A549 (cell line): ENCODE measurements around the gene B4GALT1. TPM values are rescaled to one million over a fixed set of nuclear protein-coding genes. Genes with fewer than 3 reads are reported as not detected.
A peak's percentile ranks its signal among the peaks of the same experiment; 100 is the strongest.

Experiments
- ATAC-seq, 2 experiments: fragments of 200-7000 bp in 1 of 2; fragments of >200 bp in 1 of 2; cut with Nextera tagmentation in 1 of 2; cut with Tn5 transposase in 1 of 2; 3 replicates each; pipeline versions ENCODE4 v1.8.0 to v1.9.1; 2018 to 2020; ENCODE audit warnings: mild to moderate bottlenecking in 1 of 2, moderate library complexity in 1 of 2
- CTCF ChIA-PET: fragments of 300-600 bp; sonication (Branson Sonifier 250); formaldehyde crosslinking; extraction: SDS; loops from one replicate; lab custom pipeline; 2021; ENCODE audit warnings: antibody characterized with exemption, inconsistent platforms; lab: Yijun Ruan, JAX
- POLR2A ChIA-PET: fragments of 350-600 bp; formaldehyde crosslinking; extraction: SDS; loops from one replicate; lab custom pipeline; 2021; ENCODE audit warnings: antibody characterized with exemption, inconsistent platforms; lab: Yijun Ruan, JAX
- DNase-seq, 2 experiments: peaks; one replicate each; pipeline versions ENCODE4 v3.0.0 to v3.0.0-alpha.2; 2011 to 2016; ENCODE audit warnings: low read depth in 1 of 2, low spot score in 1 of 2
- FAIRE-seq: peaks from 2 replicates; lab custom pipeline; 2011; peaks lifted over from hg19 to GRCh38; lab: Jason Lieb, UNC
- H3K27ac ChIP-seq, 2 experiments: fragments of >200 bp; sonication (Bioruptor Twin); formaldehyde crosslinking; 3 replicates each; pipeline ENCODE4 v1.5.1; 2016 to 2017
- H3K4me1 ChIP-seq: fragments of >200 bp; sonication (Bioruptor Twin); formaldehyde crosslinking; 3 replicates; pipeline ENCODE4 v1.6.1; 2016
- H3K4me2 ChIP-seq: fragments of >200 bp; sonication (Bioruptor Twin); formaldehyde crosslinking; 3 replicates; pipeline ENCODE4 v1.6.1; 2016
- H3K4me3 ChIP-seq: fragments of >200 bp; sonication (Bioruptor Twin); formaldehyde crosslinking; 3 replicates; pipeline ENCODE4 v1.5.1; 2016
- H3K9me3 ChIP-seq: fragments of >200 bp; sonication (Bioruptor Twin); formaldehyde crosslinking; 3 replicates; pipeline ENCODE4 v1.6.1; 2016
- CBX2 ChIP-seq: fragments of 200-600 bp; sonication (generic); IDR thresholded peaks from 2 replicates; pipeline ENCODE4 v1.6.1; 2016; ENCODE audit warnings: low read depth, mild to moderate bottlenecking, borderline replicate concordance
- CHD2 ChIP-seq: fragments of 150-350 bp; IDR thresholded peaks from 2 replicates; pipeline ENCODE4 v1.6.1; 2014; ENCODE audit warnings: low read length; ENCODE audit not compliant: partially characterized antibody
- CHD4 ChIP-seq: fragments of 200-600 bp; sonication (generic); IDR thresholded peaks from 2 replicates; pipeline ENCODE4 v1.6.1; 2016; ENCODE audit warnings: antibody characterized with exemption, mild to moderate bottlenecking, borderline replicate concordance
- EHF ChIP-seq: fragments of 250-450 bp; sonication (Bioruptor Pico); IDR thresholded peaks from 2 replicates; pipeline ENCODE4 v1.5.0; 2020; ENCODE audit warnings: mild to moderate bottlenecking
- EHMT2 ChIP-seq: fragments of 200-600 bp; sonication (generic); IDR thresholded peaks from 2 replicates; pipeline ENCODE4 v1.6.1; 2016; ENCODE audit warnings: antibody characterized with exemption, low read depth, mild to moderate bottlenecking, moderate library complexity
- EP300 ChIP-seq, 2 experiments: fragments of >200 bp; sonication (Bioruptor Twin); formaldehyde crosslinking; IDR thresholded peaks; 2 replicates in 1 of 2; 3 replicates in 1 of 2; pipeline ENCODE4 v1.6.1; 2016 to 2017
- FOSL2 ChIP-seq, 2 experiments: fragments of 450-650 bp in 1 of 2; fragments of >200 bp in 1 of 2; sonication (Bioruptor Twin) in 1 of 2; formaldehyde crosslinking; IDR thresholded peaks; 2 replicates each; pipeline versions ENCODE4 v1.5.0 to v1.6.1; 2016 to 2020; ENCODE audit warnings: mild to moderate bottlenecking in 1 of 2, moderate library complexity in 1 of 2
- FOXS1 ChIP-seq: fragments of 250-450 bp; sonication (Bioruptor Pico); IDR thresholded peaks from 2 replicates; pipeline ENCODE4 v1.5.0; 2020; ENCODE audit warnings: mild to moderate bottlenecking, moderate library complexity
- GATA3 ChIP-seq: IDR thresholded peaks from 2 replicates; pipeline ENCODE4 v1.6.1; 2012; ENCODE audit warnings: borderline replicate concordance
- HOXA7 ChIP-seq: fragments of 250-450 bp; sonication (Bioruptor Pico); IDR thresholded peaks from 2 replicates; pipeline ENCODE4 v1.5.0; 2020; ENCODE audit warnings: mild to moderate bottlenecking, moderate library complexity
- HOXB13 ChIP-seq: fragments of 250-450 bp; sonication (Bioruptor Pico); IDR thresholded peaks from 2 replicates; pipeline ENCODE4 v1.5.0; 2020; ENCODE audit warnings: low read depth, mild to moderate bottlenecking, moderate library complexity
- JUN ChIP-seq, 2 experiments: fragments of >200 bp; sonication (Bioruptor Twin); formaldehyde crosslinking; IDR thresholded peaks; 2 replicates in 1 of 2; 3 replicates in 1 of 2; pipeline ENCODE4 v1.6.1; 2016 to 2017
- JUNB ChIP-seq: fragments of >200 bp; sonication (Bioruptor Twin); formaldehyde crosslinking; IDR thresholded peaks from 2 replicates; pipeline ENCODE4 v1.6.1; 2016
- KDM1A ChIP-seq: fragments of 200-600 bp; sonication (generic); IDR thresholded peaks from 2 replicates; pipeline ENCODE4 v1.6.1; 2016; ENCODE audit warnings: low read depth, mild to moderate bottlenecking
- MYC ChIP-seq: IDR thresholded peaks from 2 replicates; pipeline ENCODE4 v1.6.1; 2012; ENCODE audit warnings: mild to moderate bottlenecking, inconsistent platforms, low read length, improper control_type of control experiment, borderline replicate concordance
- NFE2L2 ChIP-seq: fragments of 150-350 bp; conservative IDR thresholded peaks from 2 replicates; pipeline ENCODE4 v1.6.1; 2014; ENCODE audit warnings: low read length
- NPAS2 ChIP-seq: fragments of 250-450 bp; sonication (Bioruptor Pico); IDR thresholded peaks from 2 replicates; pipeline ENCODE4 v1.8.0; 2022; ENCODE audit warnings: mild to moderate bottlenecking, moderate library complexity, borderline replicate concordance
- NR3C1 ChIP-seq: fragments of >200 bp; sonication (Bioruptor Twin); formaldehyde crosslinking; IDR thresholded peaks from 3 replicates; pipeline ENCODE4 v1.6.1; 2017
- POLR2AphosphoS2 ChIP-seq: conservative IDR thresholded peaks from 2 replicates; pipeline ENCODE4 v1.6.1; 2012; ENCODE audit warnings: low read length, improper control_type of control experiment, inconsistent platforms
- RAD21 ChIP-seq, 2 experiments: fragments of >200 bp in 1 of 2; sonication (Bioruptor Twin) in 1 of 2; formaldehyde crosslinking in 1 of 2; IDR thresholded peaks in 1 of 2; conservative IDR thresholded peaks in 1 of 2; 2 replicates in 1 of 2; 3 replicates in 1 of 2; pipeline ENCODE4 v1.6.1; 2012 to 2018; ENCODE audit warnings: inconsistent platforms in 1 of 2
- RARB ChIP-seq: fragments of 250-450 bp; sonication (Bioruptor Pico); IDR thresholded peaks from 2 replicates; pipeline ENCODE4 v1.8.0; 2021; ENCODE audit warnings: mild to moderate bottlenecking, moderate library complexity
- RCOR1 ChIP-seq: fragments of 150-350 bp; IDR thresholded peaks from 2 replicates; pipeline ENCODE4 v1.6.1; 2014; ENCODE audit warnings: antibody characterized with exemption, low read length, low read depth
- SMC3 ChIP-seq: fragments of >200 bp; sonication (Bioruptor Twin); formaldehyde crosslinking; IDR thresholded peaks from 3 replicates; pipeline ENCODE4 v1.6.1; 2018; ENCODE audit warnings: inconsistent platforms
- SREBF2 ChIP-seq: fragments of 450-650 bp; IDR thresholded peaks from 2 replicates; pipeline ENCODE4 v1.6.1; 2014; ENCODE audit warnings: mild to moderate bottlenecking, moderate library complexity
- TFCP2L1 ChIP-seq: fragments of 250-450 bp; sonication (Bioruptor Pico); IDR thresholded peaks from 2 replicates; pipeline ENCODE4 v1.5.0; 2021; ENCODE audit warnings: mild to moderate bottlenecking
- TP53 ChIP-seq: fragments of 250-450 bp; sonication (Bioruptor Pico); IDR thresholded peaks from 2 replicates; pipeline ENCODE4 v1.5.0; 2021; ENCODE audit warnings: mild to moderate bottlenecking, moderate library complexity
- WGBS: methylation state at CpG from one replicate; pipeline ENCODE4 v1.1.6; 2017; ENCODE audit errors: missing lambda C conversion rate; 5-methylcytosine and 5-hydroxymethylcytosine counted together
- polyA plus RNA-seq, 4 experiments: library from polyadenylated mRNA; depleted of rRNA in 3 of 4; stranded (reverse); fragments of >200 nt; fragmentation: RNase III in 1 of 4; extraction: RNeasy Plus Mini Kit Qiagen cat#74134 plus additional on column Dnase treatment in 1 of 4; gene quantifications; 2 replicates in 3 of 4; 3 replicates in 1 of 4; pipeline ENCODE4 v1.2.3, GENCODE V29; 2011 to 2017
- TF ChIP-seq, protein P1 (sequence below): fragments of 450-650 bp; IDR thresholded peaks from 2 replicates; pipeline ENCODE4 v1.6.1; 2014; ENCODE audit warnings: antibody characterized with exemption
- TF ChIP-seq, protein P2 (sequence below): IDR thresholded peaks from 2 replicates; pipeline ENCODE4 v1.6.1; 2012
- TF ChIP-seq, protein P3 (sequence below): fragments of 250-450 bp; sonication (Bioruptor Pico); IDR thresholded peaks from 2 replicates; pipeline ENCODE4 v1.5.0; 2020; ENCODE audit warnings: low read depth, mild to moderate bottlenecking, moderate library complexity
- TF ChIP-seq, protein P4 (sequence below): fragments of 150-350 bp; IDR thresholded peaks from 2 replicates; pipeline ENCODE4 v1.6.1; 2014; ENCODE audit warnings: low read depth, mild to moderate bottlenecking, low read length

B4GALT1 gene
- polyA plus RNA-seq, 2 of the 4 experiments (the other 2 are of a cell fraction) = 167 to 180 TPM

DNA sequence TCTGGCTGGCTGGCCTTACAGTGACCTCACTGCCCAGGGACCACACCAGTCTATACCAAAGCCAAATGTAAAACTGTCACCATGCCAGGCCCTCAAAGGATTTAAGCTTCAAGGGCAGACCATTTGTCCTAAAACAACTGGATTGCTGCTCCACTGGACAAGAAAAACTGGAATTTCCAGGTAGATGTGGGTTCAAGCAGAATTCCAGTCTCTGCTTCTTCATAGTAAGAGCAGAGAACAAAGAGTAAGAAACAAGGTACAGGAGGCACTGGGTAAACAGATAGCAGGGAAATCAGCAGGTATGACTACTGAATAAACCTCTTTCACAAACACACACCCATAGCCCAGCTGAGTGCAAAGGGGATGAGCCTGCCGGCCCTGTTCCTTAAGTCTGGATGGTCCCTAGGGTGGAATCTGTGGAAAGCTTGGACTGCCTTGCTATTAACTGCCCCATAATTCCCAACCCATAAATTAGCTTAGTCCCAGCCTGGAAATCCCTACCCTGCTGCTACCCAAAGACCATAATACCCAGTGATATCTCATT lies 5.5 kb downstream of the B4GALT1 start:
- H3K4me1 ChIP-seq = peaks cover 71% of the 10 kb centered on the region
- TF ChIP-seq MYC (peak; percentile 21; the same call in 1 of the 2 replicates), HOXA7 (0 out of 2 replicates have a peak, but pooled peaks have one; percentile 42), NR3C1 (no peak)
- peak overlapping the region; percentile 86 for H3K4me3 ChIP-seq
- ChIA-PET CTCF (interaction anchor here (1.0 to 6.3 kb wide), 9 partner anchors 9 to 81 kb away, joined by 3 to 32 read pairs (median 5); no protein-coding TSS in a partner anchor), POLR2A (interaction anchor here (1.0 to 3.6 kb wide), 6 partner anchors 9 to 137 kb away, joined by 3 to 28 read pairs (median 4); partner anchors contain the start of genes DNAJA1 and SMU1)
- no peak for FAIRE-seq
- 0% methylated on average over 1 of the region's 1 CpG for WGBS
- H3K27ac ChIP-seq = peak overlapping the region; percentile 95 to 97
- H3K4me2 ChIP-seq = peak overlapping the region; percentile 87
- H3K9me3 ChIP-seq = no peaks in the 10 kb centered on the region
- DNase-seq = peak in 1 of 2 experiments; percentile 41
- ATAC-seq = peak; percentile 2; a peak in 2 of 6 replicates

DNA sequence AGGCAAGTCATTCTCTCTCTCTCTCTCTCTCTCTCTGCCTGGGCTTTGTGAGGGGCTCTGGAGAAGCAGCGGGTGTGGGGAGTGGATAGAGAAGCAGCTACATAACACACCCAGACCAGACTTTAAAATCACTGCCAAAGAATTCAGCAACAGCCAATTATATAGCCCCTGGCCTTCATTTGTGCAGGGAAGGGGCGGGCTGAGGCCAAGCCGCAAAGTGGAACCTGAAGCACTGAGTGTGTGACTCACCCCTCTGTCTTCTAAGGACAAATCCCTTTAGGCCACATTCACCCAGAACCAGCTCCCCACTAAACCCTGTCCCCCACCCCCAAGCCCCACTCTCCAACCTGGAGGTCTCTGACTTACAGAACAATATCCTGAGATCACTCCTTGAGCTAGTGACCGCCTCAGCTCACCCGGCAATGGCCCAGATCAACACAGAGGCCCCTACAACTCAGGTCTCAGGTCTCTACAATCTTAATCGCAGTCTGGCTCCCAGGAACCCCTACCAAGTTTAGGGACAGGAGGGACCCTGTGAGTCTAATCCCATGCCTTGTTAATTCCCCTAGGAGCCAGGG lies 6.0 kb downstream of the B4GALT1 start:
- ChIA-PET CTCF (interaction anchor here (0.8 to 6.3 kb wide), 7 partner anchors 10 to 80 kb away, joined by 3 to 32 read pairs (median 6); no protein-coding TSS in a partner anchor), POLR2A (interaction anchor here (1.0 to 3.6 kb wide), 5 partner anchors 9 to 136 kb away, joined by 3 to 28 read pairs (median 5); partner anchors contain the start of genes DNAJA1 and SMU1)
- WGBS = 10% methylated on average over 4 of the region's 6 CpGs
- no peak for TF ChIP-seq POLR2AphosphoS2
- TF ChIP-seq JUN (IDR thresholded peaks at IDR 0.05) = peak; percentile 60 to 82; a peak in 4 of 5 replicates
- TF ChIP-seq, protein P1, sequence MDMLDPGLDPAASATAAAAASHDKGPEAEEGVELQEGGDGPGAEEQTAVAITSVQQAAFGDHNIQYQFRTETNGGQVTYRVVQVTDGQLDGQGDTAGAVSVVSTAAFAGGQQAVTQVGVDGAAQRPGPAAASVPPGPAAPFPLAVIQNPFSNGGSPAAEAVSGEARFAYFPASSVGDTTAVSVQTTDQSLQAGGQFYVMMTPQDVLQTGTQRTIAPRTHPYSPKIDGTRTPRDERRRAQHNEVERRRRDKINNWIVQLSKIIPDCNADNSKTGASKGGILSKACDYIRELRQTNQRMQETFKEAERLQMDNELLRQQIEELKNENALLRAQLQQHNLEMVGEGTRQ = no peak
- no peak for TF ChIP-seq CBX2
- no peak for TF ChIP-seq RAD21 (conservative IDR thresholded peaks at IDR 0.05 in 1 of 2, IDR thresholded peaks at IDR 0.05 in 1 of 2)
- peak; percentile 69 for TF ChIP-seq FOSL2 (IDR thresholded peaks at IDR 0.05)
- peak; percentile 85 for TF ChIP-seq FOSL2 (CRISPR knock-in tag; IDR thresholded peaks at IDR 0.05)
- TF ChIP-seq RCOR1 = no peak
- TF ChIP-seq GATA3 = peak; percentile 42
- no peak for TF ChIP-seq FOXS1
- no peak for TF ChIP-seq EHMT2
- TF ChIP-seq, protein P2, sequence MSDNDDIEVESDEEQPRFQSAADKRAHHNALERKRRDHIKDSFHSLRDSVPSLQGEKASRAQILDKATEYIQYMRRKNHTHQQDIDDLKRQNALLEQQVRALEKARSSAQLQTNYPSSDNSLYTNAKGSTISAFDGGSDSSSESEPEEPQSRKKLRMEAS = peak; percentile 39; the same call in 1 of the 2 replicates
- TF ChIP-seq TFCP2L1 = no peak
- TF ChIP-seq EP300 (IDR thresholded peaks at IDR 0.05) = peak; percentile 21 to 51; a peak in 2 of 5 replicates
- TF ChIP-seq, protein P3, sequence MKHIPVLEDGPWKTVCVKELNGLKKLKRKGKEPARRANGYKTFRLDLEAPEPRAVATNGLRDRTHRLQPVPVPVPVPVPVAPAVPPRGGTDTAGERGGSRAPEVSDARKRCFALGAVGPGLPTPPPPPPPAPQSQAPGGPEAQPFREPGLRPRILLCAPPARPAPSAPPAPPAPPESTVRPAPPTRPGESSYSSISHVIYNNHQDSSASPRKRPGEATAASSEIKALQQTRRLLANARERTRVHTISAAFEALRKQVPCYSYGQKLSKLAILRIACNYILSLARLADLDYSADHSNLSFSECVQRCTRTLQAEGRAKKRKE (CRISPR knock-in tag) = no peak
- TF ChIP-seq NFE2L2 = no peak
- TF ChIP-seq CHD2 = no peak
- TF ChIP-seq RARB = no peak
- no peak for TF ChIP-seq EHF
- no peak for TF ChIP-seq SREBF2
- peak; percentile 55 for TF ChIP-seq JUNB
- TF ChIP-seq CHD4 = no peak
- TF ChIP-seq SMC3 = no peak
- no peak for TF ChIP-seq NR3C1
- TF ChIP-seq, protein P4, sequence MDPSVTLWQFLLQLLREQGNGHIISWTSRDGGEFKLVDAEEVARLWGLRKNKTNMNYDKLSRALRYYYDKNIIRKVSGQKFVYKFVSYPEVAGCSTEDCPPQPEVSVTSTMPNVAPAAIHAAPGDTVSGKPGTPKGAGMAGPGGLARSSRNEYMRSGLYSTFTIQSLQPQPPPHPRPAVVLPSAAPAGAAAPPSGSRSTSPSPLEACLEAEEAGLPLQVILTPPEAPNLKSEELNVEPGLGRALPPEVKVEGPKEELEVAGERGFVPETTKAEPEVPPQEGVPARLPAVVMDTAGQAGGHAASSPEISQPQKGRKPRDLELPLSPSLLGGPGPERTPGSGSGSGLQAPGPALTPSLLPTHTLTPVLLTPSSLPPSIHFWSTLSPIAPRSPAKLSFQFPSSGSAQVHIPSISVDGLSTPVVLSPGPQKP = no peak
- no peak for TF ChIP-seq HOXB13 (CRISPR knock-in tag)
- no peak for TF ChIP-seq KDM1A
- TF ChIP-seq NPAS2 (CRISPR knock-in tag) = no peak
- no peak for TF ChIP-seq TP53

More for the DNA sequence above, 6.0 kb downstream of the B4GALT1 start:
- Histone ChIP-seq H3K4me3 (peak overlapping the region; percentile 86), H3K4me1 (peaks cover 77% of the 10 kb centered on the region), H3K4me2 (peak overlapping the region; percentile 87), H3K9me3 (no peaks in the 10 kb centered on the region), H3K27ac (peak overlapping the region; percentile 95 to 97)
- DNase-seq (peak; percentile 82 to 90), FAIRE-seq (peak; percentile 7), ATAC-seq (peak; percentile 60 to 72)
